GM12878 (cell line): ENCODE results near the gene MAD1L1. TPM values are rescaled to one million over a fixed set of nuclear protein-coding genes. Genes with fewer than 3 reads are reported as not detected.

Experiments
- GABPA ChIP-seq: IDR thresholded peaks from 2 replicates; pipeline ENCODE4 v1.6.1; 2014; ENCODE audit warnings: antibody characterized with exemption, low read depth, mild to moderate bottlenecking, inconsistent platforms
- MXI1 ChIP-seq: fragments of 150-350 bp; IDR thresholded peaks from 2 replicates; pipeline ENCODE4 v1.6.1; 2011; ENCODE audit warnings: low read depth, mild to moderate bottlenecking, inconsistent platforms, low read length, improper control_type of control experiment
- POLR2AphosphoS2 ChIP-seq: IDR thresholded peaks from 2 replicates; pipeline ENCODE4 v1.6.1; 2011; ENCODE audit warnings: low read depth, mild to moderate bottlenecking, low read length, improper control_type of control experiment, moderate library complexity
- RELA ChIP-seq: fragments of 450-650 bp; IDR thresholded peaks from 2 replicates; pipeline ENCODE4 v1.8.0; 2014; ENCODE audit warnings: borderline replicate concordance; ENCODE audit not compliant: partially characterized antibody
- SUPT20H ChIP-seq: IDR thresholded peaks from 2 replicates; pipeline ENCODE4 v1.6.1; 2011; ENCODE audit warnings: low read depth, mild to moderate bottlenecking, low read length, moderate library complexity, borderline replicate concordance; ENCODE audit not compliant: control insufficient read depth
- WRNIP1 ChIP-seq: IDR thresholded peaks from 2 replicates; pipeline ENCODE4 v1.6.1; 2011; ENCODE audit warnings: low read depth, low read length, improper control_type of control experiment, borderline replicate concordance
- polyA plus RNA-seq, 11 experiments: library from polyadenylated mRNA; depleted of rRNA in 4 of 11; unstranded in 6 of 11; stranded (reverse) in 5 of 11; fragments of >200 nt; fragmentation: Nextera tagmentation in 4 of 11; fragmentation: Illumina TruSeq in 1 of 11; extraction: Ambion mirVana in 4 of 11; extraction: Trizol in 1 of 11; gene quantifications; 1 replicate in 1 of 11; 2 replicates in 10 of 11; pipeline versions ENCODE4 v1.2.1 to v1.2.3, GENCODE V29; 2011 to 2016; ENCODE audit warnings: inconsistent platforms in 2 of 11, missing spikeins in 2 of 11, low read depth in 1 of 11
- total RNA-seq, 4 experiments: library from RNA; depleted of rRNA in 3 of 4; stranded (reverse); fragments of >200 nt in 3 of 4; fragmentation: Illumina TruSeq in 1 of 4; extraction: Trizol in 1 of 4; gene quantifications; 2 replicates each; pipeline versions ENCODE4 v1.2.1 to v1.2.3, GENCODE V29; 2013 to 2021
- TF ChIP-seq, protein P1 (sequence below): fragments of 450-650 bp; IDR thresholded peaks from 2 replicates; pipeline ENCODE4 v1.6.1; 2017; ENCODE audit warnings: mild to moderate bottlenecking, moderate library complexity

The MAD1L1 gene
- total and polyA plus RNA-seq, 10 of the 15 experiments (the other 5 are each of a cell fraction or from before 2014, with no cell fraction given): 2.2 to 76.8 (median 38.3) TPM

DNA sequence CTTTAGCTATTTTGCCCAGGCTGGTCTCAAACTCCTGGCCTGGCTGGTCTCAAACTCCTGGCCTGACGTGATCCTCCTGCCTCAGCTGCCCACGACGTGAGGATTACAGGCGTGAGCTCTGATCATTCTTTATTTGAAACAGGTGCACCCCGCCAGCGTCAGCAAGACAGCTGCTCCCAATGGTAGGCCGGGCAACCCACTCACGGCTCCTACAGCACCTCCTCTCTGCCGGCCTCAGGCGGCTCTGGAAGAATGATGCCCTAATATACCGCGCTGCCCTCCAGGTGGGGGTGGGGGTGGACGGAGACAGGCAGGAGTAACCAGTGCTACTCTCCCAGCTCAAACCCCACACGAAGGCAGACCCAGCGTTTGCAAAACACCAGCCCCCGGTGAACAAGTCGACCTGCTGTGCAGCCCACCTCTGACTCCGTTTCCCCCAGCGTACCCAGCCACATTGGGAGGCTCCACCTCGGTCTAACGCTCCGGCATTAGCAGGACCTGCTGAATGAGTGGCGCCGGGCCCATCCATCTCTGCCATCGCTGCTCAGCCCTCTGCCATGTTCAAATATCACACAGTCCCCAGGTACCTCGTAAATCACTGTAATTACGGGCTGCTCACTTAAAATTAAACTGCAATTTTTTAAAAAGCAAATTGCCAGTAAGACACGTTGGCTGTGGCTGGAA lies 414.0 kb downstream of the MAD1L1 start (continued):
- TF ChIP-seq, protein P1, sequence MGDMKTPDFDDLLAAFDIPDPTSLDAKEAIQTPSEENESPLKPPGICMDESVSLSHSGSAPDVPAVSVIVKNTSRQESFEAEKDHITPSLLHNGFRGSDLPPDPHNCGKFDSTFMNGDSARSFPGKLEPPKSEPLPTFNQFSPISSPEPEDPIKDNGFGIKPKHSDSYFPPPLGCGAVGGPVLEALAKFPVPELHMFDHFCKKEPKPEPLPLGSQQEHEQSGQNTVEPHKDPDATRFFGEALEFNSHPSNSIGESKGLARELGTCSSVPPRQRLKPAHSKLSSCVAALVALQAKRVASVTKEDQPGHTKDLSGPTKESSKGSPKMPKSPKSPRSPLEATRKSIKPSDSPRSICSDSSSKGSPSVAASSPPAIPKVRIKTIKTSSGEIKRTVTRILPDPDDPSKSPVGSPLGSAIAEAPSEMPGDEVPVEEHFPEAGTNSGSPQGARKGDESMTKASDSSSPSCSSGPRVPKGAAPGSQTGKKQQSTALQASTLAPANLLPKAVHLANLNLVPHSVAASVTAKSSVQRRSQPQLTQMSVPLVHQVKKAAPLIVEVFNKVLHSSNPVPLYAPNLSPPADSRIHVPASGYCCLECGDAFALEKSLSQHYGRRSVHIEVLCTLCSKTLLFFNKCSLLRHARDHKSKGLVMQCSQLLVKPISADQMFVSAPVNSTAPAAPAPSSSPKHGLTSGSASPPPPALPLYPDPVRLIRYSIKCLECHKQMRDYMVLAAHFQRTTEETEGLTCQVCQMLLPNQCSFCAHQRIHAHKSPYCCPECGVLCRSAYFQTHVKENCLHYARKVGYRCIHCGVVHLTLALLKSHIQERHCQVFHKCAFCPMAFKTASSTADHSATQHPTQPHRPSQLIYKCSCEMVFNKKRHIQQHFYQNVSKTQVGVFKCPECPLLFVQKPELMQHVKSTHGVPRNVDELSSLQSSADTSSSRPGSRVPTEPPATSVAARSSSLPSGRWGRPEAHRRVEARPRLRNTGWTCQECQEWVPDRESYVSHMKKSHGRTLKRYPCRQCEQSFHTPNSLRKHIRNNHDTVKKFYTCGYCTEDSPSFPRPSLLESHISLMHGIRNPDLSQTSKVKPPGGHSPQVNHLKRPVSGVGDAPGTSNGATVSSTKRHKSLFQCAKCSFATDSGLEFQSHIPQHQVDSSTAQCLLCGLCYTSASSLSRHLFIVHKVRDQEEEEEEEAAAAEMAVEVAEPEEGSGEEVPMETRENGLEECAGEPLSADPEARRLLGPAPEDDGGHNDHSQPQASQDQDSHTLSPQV: no peak
- TF ChIP-seq SUPT20H: no peak
- TF ChIP-seq GABPA: no peak
- TF ChIP-seq POLR2AphosphoS2: no peak
- no peak for TF ChIP-seq MXI1
- TF ChIP-seq WRNIP1: no peak
- no peak for TF ChIP-seq RELA
